OCI-M2 (cell line): ENCODE measurements around the gene FBXL14.

Source experiments
- DNase-seq: peaks from one replicate; lab custom pipeline; 2025; ENCODE audit not compliant: unreplicated experiment; lab: John Stamatoyannopoulos, UW

The FBXL14 gene

GRCh38 chr12:1595026-1595561 lies 713 bp upstream of the FBXL14 start:
- no peak for DNase-seq

GRCh38 chr12:1594006-1594260 lies 448 bp downstream of the FBXL14 start:
- no peak for DNase-seq

DNA sequence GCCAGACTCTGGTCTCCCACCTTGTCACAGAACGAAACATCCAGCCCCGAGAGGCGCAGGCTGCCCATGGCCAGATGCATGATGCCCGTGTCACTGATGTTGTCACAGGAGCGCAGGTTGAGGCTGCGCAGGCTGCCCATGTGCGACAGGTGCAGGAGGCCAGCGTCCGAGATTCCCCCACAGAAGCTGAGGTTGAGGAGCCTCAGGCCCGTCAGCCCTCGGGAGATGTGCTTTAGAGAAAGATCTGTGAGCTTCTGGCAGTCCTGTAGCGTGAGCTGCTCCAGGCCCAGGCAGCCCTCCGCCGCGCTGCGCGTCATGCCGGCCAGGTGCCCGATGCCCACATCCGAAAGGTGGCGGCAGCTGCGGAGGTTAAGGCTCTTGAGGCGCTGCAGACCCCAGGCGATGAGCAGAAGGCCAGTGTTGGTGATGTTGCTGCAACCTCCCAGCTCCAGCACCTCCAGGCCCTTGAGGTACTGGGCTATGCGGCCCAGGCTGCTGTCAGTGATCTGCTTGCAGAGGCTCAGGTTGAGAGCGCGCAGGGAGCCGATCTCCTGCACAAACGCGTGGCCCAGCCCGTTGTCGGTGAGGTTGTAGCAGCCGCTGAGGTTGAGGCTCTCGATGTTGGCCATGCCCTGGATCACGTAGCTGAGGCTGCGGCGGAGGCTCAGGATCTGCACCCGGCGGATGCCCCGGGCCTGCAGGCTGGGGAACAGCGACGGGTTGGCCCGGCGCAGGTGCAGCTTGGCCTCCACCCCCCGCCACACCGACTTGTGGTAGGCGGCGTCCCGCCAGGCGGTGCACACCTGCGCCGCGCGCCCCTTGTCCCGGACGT lies 991 bp downstream of the FBXL14 start:
- no peak for DNase-seq

DNA sequence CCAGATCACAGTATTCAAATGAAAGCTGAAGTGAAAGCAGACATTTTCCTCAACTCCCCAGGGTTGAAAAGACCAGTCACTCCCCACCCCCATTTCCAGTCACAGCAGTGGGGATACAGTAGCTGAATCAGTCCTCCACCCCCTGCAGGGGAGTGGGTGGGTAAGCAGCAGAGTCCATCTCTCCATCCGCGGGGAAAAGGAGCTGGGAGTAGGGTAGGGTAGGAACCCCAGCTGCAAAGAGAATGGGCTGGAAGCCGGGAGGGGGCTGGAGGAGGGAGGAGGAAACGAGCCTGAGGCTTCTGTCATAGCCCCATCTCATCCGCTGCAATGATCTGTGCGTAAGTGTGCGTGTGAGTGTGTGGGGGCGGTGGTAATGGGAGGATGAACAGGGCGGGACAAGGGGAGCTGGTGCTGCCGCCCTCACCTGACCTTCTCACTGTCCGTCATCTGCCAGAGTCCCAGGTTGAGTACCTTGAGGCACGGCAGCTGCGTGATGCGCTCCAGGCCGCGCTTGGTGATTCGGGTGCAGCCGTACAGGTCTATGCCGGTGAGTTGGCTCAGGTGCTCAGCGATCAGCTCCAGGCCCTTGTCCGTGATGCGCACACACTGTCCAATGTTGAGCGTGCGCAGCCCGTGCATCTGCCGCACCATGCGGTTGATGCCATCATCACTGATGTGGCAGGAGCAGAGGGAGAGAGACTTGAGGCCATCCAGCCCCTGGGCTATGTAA lies 1.8 kb downstream of the FBXL14 start:
- no peak for DNase-seq

- DNase-seq: no peak
These were observed 2.8 kb downstream of the FBXL14 start for GRCh38 chr12:1591543-1591942.

DNA sequence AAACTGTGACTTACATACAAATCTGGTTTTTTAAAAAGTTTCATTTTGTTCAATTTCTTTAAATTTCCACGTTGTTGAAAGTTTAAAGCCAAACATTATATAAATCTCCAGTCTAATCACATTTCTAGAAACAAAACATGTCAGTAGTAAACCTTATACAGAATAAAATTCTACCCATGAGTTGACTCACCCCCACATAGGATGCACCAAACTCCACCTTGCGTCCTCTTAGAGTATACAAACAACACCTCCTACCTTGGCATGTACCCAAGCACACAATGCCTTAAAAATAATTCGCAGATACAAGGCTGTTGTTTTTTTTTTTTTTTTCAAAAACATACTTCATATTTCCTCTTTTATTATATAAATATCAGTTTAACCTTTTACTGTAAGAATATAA lies 3.3 kb downstream of the FBXL14 start:
- no peak for DNase-seq

DNA sequence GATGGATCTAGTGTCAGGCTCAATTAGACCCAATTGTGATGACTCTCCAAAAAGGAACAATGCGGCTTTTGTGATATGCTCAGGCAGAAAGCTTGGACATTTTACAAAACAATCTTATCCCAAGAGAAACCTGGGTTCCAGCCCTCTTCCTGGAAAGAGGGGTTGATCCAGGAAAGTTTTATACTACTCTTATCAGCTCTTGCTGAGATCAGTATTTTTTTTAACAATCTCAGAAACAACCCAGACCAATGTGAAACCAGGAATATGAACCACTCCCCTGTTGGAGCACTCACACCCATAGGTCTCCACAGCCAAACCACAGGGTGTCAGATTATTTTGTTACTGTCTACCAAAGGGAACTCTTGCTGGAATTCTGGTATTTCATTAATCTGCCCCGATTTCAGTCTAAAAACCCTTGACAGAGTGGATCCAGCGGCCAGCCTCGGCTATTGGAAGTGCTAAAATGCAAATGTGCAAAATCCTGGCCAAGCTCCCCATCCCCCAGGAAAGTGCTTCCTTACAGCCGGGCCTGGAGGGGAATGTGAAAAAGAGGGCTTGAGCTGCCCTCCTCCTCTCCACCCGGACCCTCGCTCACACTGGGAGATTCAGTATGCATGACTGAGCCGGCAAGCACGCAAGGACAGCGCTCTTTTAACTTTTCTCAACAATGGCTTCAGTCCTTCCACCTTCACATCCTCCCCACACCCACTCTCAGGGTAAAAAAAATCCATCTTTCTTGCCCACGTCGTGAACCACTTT lies 4.0 kb downstream of the FBXL14 start:
- DNase-seq: no peak

- DNase-seq: no peak
These were observed 5.8 kb downstream of the FBXL14 start for GRCh38 chr12:1588575-1588947.

DNA sequence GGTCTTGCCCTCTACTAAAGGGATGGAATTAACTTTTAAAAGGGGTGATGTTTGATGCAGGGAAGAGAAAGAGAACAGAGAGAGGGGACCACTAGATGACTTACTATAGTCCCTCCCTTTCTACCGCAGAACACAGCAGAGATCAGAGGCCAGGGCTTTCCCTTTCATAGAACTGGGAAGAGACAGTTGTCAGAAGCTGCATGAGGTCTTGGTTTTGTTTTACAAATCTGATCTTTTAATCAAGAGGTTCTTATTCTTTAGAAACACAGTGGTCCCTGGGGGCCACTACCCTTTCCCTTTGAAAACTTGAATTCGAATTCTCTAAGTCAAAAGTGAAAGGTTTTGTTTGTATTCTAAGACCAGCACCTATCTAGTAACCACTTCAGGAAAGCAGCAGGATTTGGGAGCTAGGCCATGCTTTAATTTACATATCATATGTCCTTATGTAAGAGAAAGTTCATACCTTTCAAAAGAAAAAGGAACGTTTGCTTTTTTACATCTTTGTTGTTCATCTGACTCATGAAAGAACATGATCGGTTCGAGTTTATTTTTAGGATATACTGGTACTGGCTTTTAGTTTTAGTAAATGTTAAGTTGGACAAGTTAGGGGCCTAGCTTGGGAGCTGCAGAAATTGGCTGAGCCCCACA lies 6.3 kb downstream of the FBXL14 start:
- DNase-seq: no peak

- no peak for DNase-seq
These were observed 10.1 kb downstream of the FBXL14 start for GRCh38 chr12:1584326-1584725.

GRCh38 chr12:1583421-1584078 lies 10.8 kb downstream of the FBXL14 start:
- no peak for DNase-seq

DNA sequence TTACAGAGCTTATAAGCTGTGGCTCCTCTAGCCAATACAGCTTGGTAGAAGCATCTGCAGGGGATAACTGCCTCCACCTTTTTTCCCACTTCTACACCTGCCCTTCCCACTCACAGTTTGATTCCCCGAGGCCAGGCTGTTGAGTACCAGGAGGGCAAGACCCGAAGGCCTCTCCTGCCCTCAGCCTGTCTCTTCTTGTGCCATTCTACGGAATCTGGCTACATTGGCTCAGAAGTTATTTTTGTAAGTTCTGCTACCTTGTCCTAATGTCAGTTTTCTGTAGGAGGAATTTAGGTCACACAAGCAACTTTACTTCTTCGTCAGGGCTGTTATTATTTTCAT lies 11.7 kb downstream of the FBXL14 start:
- DNase-seq: no peak

- no peak for DNase-seq
These were observed 12.2 kb downstream of the FBXL14 start for GRCh38 chr12:1581973-1582708.

DNA sequence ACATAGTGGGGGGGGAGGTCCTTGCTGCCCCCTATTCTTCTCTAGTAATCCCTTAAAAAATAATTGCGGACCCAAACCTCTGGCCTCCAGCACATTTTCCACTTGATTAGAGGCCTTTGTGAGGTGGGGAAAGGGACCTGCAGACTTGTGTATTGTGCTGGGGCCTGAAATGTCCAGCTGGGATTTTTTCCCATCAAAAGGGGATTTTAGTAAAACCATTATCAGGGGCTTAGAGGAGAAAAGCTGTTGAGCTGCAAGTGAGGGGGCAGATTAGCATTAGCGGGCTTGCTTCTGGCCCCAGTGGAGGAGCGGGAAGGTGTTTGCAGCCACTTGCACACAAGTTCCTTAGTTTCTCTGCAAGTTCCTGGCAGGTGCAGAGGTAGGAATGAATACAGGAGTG lies 13.9 kb downstream of the FBXL14 start:
- no peak for DNase-seq

GRCh38 chr12:1579651-1580435 lies 14.5 kb downstream of the FBXL14 start:
- DNase-seq: no peak

DNA sequence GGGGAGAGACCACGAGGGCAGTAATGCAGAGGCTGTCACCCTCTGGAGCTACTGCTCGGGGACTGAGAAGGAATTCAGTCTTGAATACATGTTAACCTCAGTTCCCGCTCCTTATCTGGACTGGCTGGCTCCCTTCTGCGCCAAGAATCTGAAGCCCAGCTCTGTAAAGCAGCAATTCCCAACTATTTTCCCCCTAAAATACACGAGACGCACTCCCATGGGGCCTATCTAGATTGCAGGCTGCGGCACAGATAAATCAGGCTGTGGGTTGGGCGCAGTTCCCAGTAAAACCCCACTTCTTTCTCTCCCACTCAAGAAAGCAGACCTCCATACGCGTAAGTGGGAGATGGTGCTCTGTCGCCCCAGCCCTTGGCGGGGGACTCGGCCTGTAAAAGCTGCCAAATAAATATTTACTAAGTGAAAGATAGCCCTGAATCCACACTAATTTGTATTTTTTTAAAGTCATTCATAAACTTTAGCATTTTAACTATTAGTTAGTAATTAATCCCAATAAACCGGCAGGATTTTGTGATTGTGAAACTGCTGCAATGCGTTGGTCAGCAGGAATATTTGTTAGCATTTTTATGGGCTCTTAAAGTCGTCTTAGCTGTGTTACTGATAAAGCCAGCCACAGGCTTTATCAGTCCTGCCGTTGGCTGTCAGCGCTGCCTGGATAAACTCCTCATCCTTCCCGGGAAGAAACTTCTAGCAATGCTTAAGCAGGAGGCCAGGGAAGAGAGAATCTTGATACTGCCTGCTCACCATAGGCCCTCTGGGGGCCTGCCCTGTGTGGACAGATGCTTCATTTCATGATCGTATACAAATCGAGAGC lies 17.8 kb downstream of the FBXL14 start:
- DNase-seq: no peak

DNA sequence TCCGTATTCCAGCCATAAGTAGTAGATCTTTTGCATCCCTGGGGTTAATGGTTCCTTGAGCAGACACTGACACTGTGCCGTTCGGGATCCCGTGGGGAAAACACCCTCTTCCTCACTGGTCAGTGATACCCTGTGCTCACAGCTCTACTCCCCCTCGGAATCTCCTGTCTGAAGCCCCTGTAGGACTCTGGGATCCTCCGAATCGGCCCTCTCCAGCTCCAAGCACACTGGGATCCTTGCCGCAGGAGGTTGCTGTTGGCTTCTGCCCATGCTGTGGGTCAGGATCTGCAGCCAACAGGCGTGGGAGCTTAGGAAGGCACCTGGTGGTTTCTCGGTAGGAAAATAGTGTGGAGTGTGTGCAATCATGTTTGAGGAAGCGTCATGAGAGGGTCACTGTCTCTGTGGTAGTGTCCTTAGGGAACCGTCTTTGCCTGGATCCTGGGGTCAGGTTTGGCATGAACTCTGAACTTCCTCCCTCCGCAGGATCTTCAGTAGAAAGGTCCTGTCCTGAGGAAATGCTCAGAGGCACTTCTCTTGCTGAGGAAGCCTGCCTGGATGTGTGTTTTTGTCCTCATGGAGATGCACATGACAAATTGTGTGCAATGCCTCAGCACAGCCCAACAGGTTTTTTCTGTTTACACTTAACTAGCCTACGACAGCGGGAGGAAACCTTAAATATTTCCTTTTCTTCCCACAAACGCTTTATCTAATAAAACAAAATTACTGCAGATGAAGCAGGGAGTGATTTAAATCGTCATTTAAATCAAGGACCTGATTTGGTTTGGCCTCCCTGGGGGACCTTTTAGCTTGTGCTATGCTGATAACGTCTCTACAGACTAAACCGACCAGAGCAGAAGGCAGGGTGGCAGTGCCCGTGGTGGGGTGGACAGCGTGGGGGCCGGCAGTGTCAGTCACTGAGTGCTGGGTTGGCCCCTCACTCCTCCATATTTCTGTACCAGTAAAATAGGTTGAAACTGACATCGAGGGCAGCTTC lies 18.7 kb downstream of the FBXL14 start:
- no peak for DNase-seq
